ENCODE results near the gene ANKRD6.

Gene ANKRD6

GRCh38 chr6:89667872-89668556, 235.1 kb downstream of the ANKRD6 start:
- no peak for DNase-seq

- no peak for DNase-seq
Measured at GRCh38 chr6:89669002-89669401, 236.1 kb downstream of the ANKRD6 start.

GRCh38 chr6:89670935-89671565, 238.1 kb downstream of the ANKRD6 start:
- no peak for DNase-seq

GRCh38 chr6:89675949-89676748, 243.2 kb downstream of the ANKRD6 start:
- DNase-seq: no peak

GRCh38 chr6:89678531-89678930, 245.6 kb downstream of the ANKRD6 start:
- DNase-seq: no peak

- DNase-seq: no peak
Measured at GRCh38 chr6:89679215-89680120, 246.5 kb downstream of the ANKRD6 start.

GRCh38 chr6:89680150-89680549, 247.2 kb downstream of the ANKRD6 start:
- DNase-seq: no peak

- DNase-seq: no peak
Measured at GRCh38 chr6:89680551-89680950, 247.6 kb downstream of the ANKRD6 start.

GRCh38 chr6:89681983-89682564, 249.1 kb downstream of the ANKRD6 start:
- DNase-seq: no peak

- DNase-seq: no peak
Measured at GRCh38 chr6:89682991-89683390, 250.0 kb downstream of the ANKRD6 start.
